Measurements from ENCODE around the gene GSPT1.

GSPT1 gene

GRCh38 chr16:11880007-11880406, 35.7 kb downstream of the GSPT1 start:
- Histone ChIP-seq H3K4me3 (ENCODE audit: low read depth, low read length) (no peak overlapping the region), H3K27me3 (ENCODE audit: control insufficient read depth, insufficient read depth, low read length) (no peaks in the 10 kb centered on the region), H3K9me3 (ENCODE audit: control insufficient read depth, insufficient read depth, low read length) (no peaks in the 10 kb centered on the region), H3K4me1 (ENCODE audit: control insufficient read depth, insufficient read depth, low read length) (no peaks in the 10 kb centered on the region), H3K9ac (ENCODE audit: low read depth, low read length) (no peak overlapping the region), H3K36me3 (ENCODE audit: control insufficient read depth, insufficient read depth, low read length) (peaks cover 82% of the 10 kb centered on the region), H3K27ac (ENCODE audit: low read depth, low read length) (no peak overlapping the region)

GRCh38 chr16:11877374-11877773, 38.4 kb downstream of the GSPT1 start:
- no peak overlapping the region for H3K27ac ChIP-seq (ENCODE audit: low read depth, low read length)
- H3K36me3 ChIP-seq (ENCODE audit: control insufficient read depth, insufficient read depth, low read length): peaks cover 81% of the 10 kb centered on the region
- H3K4me1 ChIP-seq (ENCODE audit: control insufficient read depth, insufficient read depth, low read length): no peaks in the 10 kb centered on the region
- no peak overlapping the region for H3K9ac ChIP-seq (ENCODE audit: low read depth, low read length)
- H3K9me3 ChIP-seq (ENCODE audit: control insufficient read depth, insufficient read depth, low read length): no peaks in the 10 kb centered on the region
- H3K27me3 ChIP-seq (ENCODE audit: control insufficient read depth, insufficient read depth, low read length): no peaks in the 10 kb centered on the region
- H3K4me3 ChIP-seq (ENCODE audit: low read depth, low read length): no peak overlapping the region

- Histone ChIP-seq H3K9ac (ENCODE audit: low read depth, low read length) (no peak overlapping the region), H3K9me3 (ENCODE audit: control insufficient read depth, insufficient read depth, low read length) (no peaks in the 10 kb centered on the region), H3K36me3 (ENCODE audit: control insufficient read depth, insufficient read depth, low read length) (peaks cover 81% of the 10 kb centered on the region), H3K27ac (ENCODE audit: low read depth, low read length) (no peak overlapping the region), H3K4me3 (ENCODE audit: low read depth, low read length) (no peak overlapping the region), H3K4me1 (ENCODE audit: control insufficient read depth, insufficient read depth, low read length) (no peaks in the 10 kb centered on the region), H3K27me3 (ENCODE audit: control insufficient read depth, insufficient read depth, low read length) (no peaks in the 10 kb centered on the region)
These were observed 39.5 kb downstream of the GSPT1 start for GRCh38 chr16:11876306-11876705.

- Histone ChIP-seq H3K9ac (ENCODE audit: low read depth, low read length) (no peak overlapping the region), H3K36me3 (ENCODE audit: control insufficient read depth, insufficient read depth, low read length) (peaks cover 81% of the 10 kb centered on the region), H3K4me3 (ENCODE audit: low read depth, low read length) (no peak overlapping the region), H3K9me3 (ENCODE audit: control insufficient read depth, insufficient read depth, low read length) (no peaks in the 10 kb centered on the region), H3K27ac (ENCODE audit: low read depth, low read length) (no peak overlapping the region), H3K27me3 (ENCODE audit: control insufficient read depth, insufficient read depth, low read length) (no peaks in the 10 kb centered on the region), H3K4me1 (ENCODE audit: control insufficient read depth, insufficient read depth, low read length) (no peaks in the 10 kb centered on the region)
These were observed 40.0 kb downstream of the GSPT1 start for GRCh38 chr16:11875721-11876120.

- H3K4me3 ChIP-seq (ENCODE audit: low read depth, low read length): no peak overlapping the region
These were observed 44.6 kb downstream of the GSPT1 start for GRCh38 chr16:11871193-11871592.

GRCh38 chr16:11870399-11870798, 45.4 kb downstream of the GSPT1 start:
- H3K27ac ChIP-seq (ENCODE audit: low read depth, low read length): no peak overlapping the region
- H3K4me1 ChIP-seq (ENCODE audit: control insufficient read depth, insufficient read depth, low read length): no peaks in the 10 kb centered on the region
- no peak overlapping the region for H3K9ac ChIP-seq (ENCODE audit: low read depth, low read length)
- no peaks in the 10 kb centered on the region for H3K27me3 ChIP-seq (ENCODE audit: control insufficient read depth, insufficient read depth, low read length)
- no peak overlapping the region for H3K4me3 ChIP-seq (ENCODE audit: low read depth, low read length)
- H3K9me3 ChIP-seq (ENCODE audit: control insufficient read depth, insufficient read depth, low read length): no peaks in the 10 kb centered on the region
- peaks cover 64% of the 10 kb centered on the region for H3K36me3 ChIP-seq (ENCODE audit: control insufficient read depth, insufficient read depth, low read length)

More at GRCh38 chr16:11871193-11871592, 44.6 kb downstream of the GSPT1 start:
- no peaks in the 10 kb centered on the region for H3K9me3 ChIP-seq (ENCODE audit: control insufficient read depth, insufficient read depth, low read length)
- peak overlapping the region; percentile 11 for H3K27ac ChIP-seq (ENCODE audit: low read depth, low read length)
- no peaks in the 10 kb centered on the region for H3K27me3 ChIP-seq (ENCODE audit: control insufficient read depth, insufficient read depth, low read length)
- no peaks in the 10 kb centered on the region for H3K4me1 ChIP-seq (ENCODE audit: control insufficient read depth, insufficient read depth, low read length)
- peaks cover 72% of the 10 kb centered on the region for H3K36me3 ChIP-seq (ENCODE audit: control insufficient read depth, insufficient read depth, low read length)
- H3K9ac ChIP-seq (ENCODE audit: low read depth, low read length): no peak overlapping the region

- Histone ChIP-seq H3K4me3 (ENCODE audit: low read depth, low read length) (no peak overlapping the region), H3K36me3 (ENCODE audit: control insufficient read depth, insufficient read depth, low read length) (peaks cover 58% of the 10 kb centered on the region), H3K27me3 (ENCODE audit: control insufficient read depth, insufficient read depth, low read length) (no peaks in the 10 kb centered on the region), H3K9ac (ENCODE audit: low read depth, low read length) (no peak overlapping the region), H3K27ac (ENCODE audit: low read depth, low read length) (no peak overlapping the region), H3K9me3 (ENCODE audit: control insufficient read depth, insufficient read depth, low read length) (no peaks in the 10 kb centered on the region), H3K4me1 (ENCODE audit: control insufficient read depth, insufficient read depth, low read length) (no peaks in the 10 kb centered on the region)
These were observed 46.2 kb downstream of the GSPT1 start for GRCh38 chr16:11869353-11870228.

- H3K9ac ChIP-seq (ENCODE audit: low read depth, low read length): no peak overlapping the region
- no peak overlapping the region for H3K27ac ChIP-seq (ENCODE audit: low read depth, low read length)
- no peaks in the 10 kb centered on the region for H3K9me3 ChIP-seq (ENCODE audit: control insufficient read depth, insufficient read depth, low read length)
- no peak overlapping the region for H3K4me3 ChIP-seq (ENCODE audit: low read depth, low read length)
- no peaks in the 10 kb centered on the region for H3K27me3 ChIP-seq (ENCODE audit: control insufficient read depth, insufficient read depth, low read length)
- peaks cover 47% of the 10 kb centered on the region for H3K36me3 ChIP-seq (ENCODE audit: control insufficient read depth, insufficient read depth, low read length)
- H3K4me1 ChIP-seq (ENCODE audit: control insufficient read depth, insufficient read depth, low read length): no peaks in the 10 kb centered on the region
These were observed 47.3 kb downstream of the GSPT1 start for GRCh38 chr16:11868412-11868980.

GRCh38 chr16:11862489-11862888, 53.3 kb downstream of the GSPT1 start:
- Histone ChIP-seq H3K9me3 (ENCODE audit: control insufficient read depth, insufficient read depth, low read length) (no peaks in the 10 kb centered on the region), H3K4me3 (ENCODE audit: low read depth, low read length) (no peak overlapping the region), H3K36me3 (ENCODE audit: control insufficient read depth, insufficient read depth, low read length) (no peaks in the 10 kb centered on the region), H3K27ac (ENCODE audit: low read depth, low read length) (no peak overlapping the region), H3K4me1 (ENCODE audit: control insufficient read depth, insufficient read depth, low read length) (no peaks in the 10 kb centered on the region), H3K9ac (ENCODE audit: low read depth, low read length) (no peak overlapping the region), H3K27me3 (ENCODE audit: control insufficient read depth, insufficient read depth, low read length) (no peaks in the 10 kb centered on the region)

GRCh38 chr16:11857161-11857560, 58.6 kb downstream of the GSPT1 start:
- Histone ChIP-seq H3K27me3 (ENCODE audit: control insufficient read depth, insufficient read depth, low read length) (no peaks in the 10 kb centered on the region), H3K36me3 (ENCODE audit: control insufficient read depth, insufficient read depth, low read length) (no peaks in the 10 kb centered on the region), H3K4me1 (ENCODE audit: control insufficient read depth, insufficient read depth, low read length) (no peaks in the 10 kb centered on the region), H3K27ac (ENCODE audit: low read depth, low read length) (no peak overlapping the region), H3K4me3 (ENCODE audit: low read depth, low read length) (no peak overlapping the region), H3K9ac (ENCODE audit: low read depth, low read length) (no peak overlapping the region), H3K9me3 (ENCODE audit: control insufficient read depth, insufficient read depth, low read length) (no peaks in the 10 kb centered on the region)

GRCh38 chr16:11852092-11852809, 63.5 kb downstream of the GSPT1 start:
- no peaks in the 10 kb centered on the region for H3K27me3 ChIP-seq (ENCODE audit: control insufficient read depth, insufficient read depth, low read length)
- peaks cover 4% of the 10 kb centered on the region; the same call in 1 of the 2 replicates for H3K4me1 ChIP-seq (ENCODE audit: control insufficient read depth, insufficient read depth, low read length)
- peak overlapping the region; percentile 99 for H3K4me3 ChIP-seq (ENCODE audit: low read depth, low read length)
- no peak overlapping the region for H3K27ac ChIP-seq (ENCODE audit: low read depth, low read length)
- no peaks in the 10 kb centered on the region for H3K9me3 ChIP-seq (ENCODE audit: control insufficient read depth, insufficient read depth, low read length)
- H3K9ac ChIP-seq (ENCODE audit: low read depth, low read length): 0 out of 2 replicates have a peak overlapping the region, but pooled peaks have one; percentile 31
- H3K36me3 ChIP-seq (ENCODE audit: control insufficient read depth, insufficient read depth, low read length): peaks cover 29% of the 10 kb centered on the region

All from HUES48 (cell line).